ENCODE results near the gene RMND1. TPM values are rescaled to one million over a fixed set of nuclear protein-coding genes. Genes with fewer than 3 reads are reported as not detected.

Gene RMND1
- total RNA-seq, 1 experiment from 2014 or later: 37.2 TPM

GRCh38 chr6:151425561-151425960, 26.4 kb downstream of the RMND1 start:
- DNase-seq (ENCODE audit: low read depth): no peak

DNA sequence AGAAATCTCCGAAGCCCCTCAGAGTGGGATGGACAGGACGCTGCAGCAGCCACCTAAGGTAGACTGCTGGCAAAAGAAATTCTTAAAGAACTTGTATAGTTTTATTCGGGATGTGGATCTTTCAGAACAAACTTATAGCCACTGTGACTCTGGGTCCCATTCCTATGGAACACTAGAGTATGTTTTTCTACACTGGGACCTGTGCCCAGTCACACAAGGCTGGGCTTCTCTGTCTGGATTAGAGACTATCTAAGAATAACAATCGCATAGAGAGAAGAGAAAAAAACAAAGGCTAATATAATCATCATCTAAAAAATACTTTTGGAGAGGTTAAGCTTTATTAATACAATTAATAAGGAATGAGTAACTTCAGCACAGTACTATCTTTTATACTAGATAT, 28.9 kb downstream of the RMND1 start:
- DNase-seq (ENCODE audit: low read depth): no peak

GRCh38 chr6:151417477-151417876, 34.4 kb downstream of the RMND1 start:
- DNase-seq (ENCODE audit: low read depth): no peak

GRCh38 chr6:151414641-151415260, 37.2 kb downstream of the RMND1 start:
- DNase-seq (ENCODE audit: low read depth): no peak

- DNase-seq (ENCODE audit: low read depth): no peak
Measured at GRCh38 chr6:151413372-151414145, 38.4 kb downstream of the RMND1 start.

- DNase-seq (ENCODE audit: low read depth): no peak
Measured at GRCh38 chr6:151412909-151413308, 39.0 kb downstream of the RMND1 start.

- no peak for DNase-seq (ENCODE audit: low read depth)
Measured at GRCh38 chr6:151409679-151410078, 42.2 kb downstream of the RMND1 start.

DNA sequence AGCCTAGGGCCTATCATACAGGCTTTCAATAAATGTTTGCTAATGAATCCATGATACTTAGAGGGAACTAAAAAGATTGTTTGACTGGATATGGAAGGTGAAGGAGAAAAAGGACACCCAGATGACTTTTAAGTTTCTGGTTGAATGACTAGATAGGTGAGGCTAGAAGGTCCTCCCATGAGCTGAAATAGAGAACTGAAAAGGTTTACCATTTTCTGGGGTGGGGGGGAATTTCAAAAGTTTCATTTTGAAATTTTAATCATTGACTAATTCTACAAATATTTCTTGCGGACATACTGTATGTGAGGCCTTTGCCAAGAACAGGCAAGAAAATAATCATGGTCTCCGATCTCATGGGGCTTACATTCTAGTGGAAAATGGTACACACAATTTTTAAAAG, 42.7 kb downstream of the RMND1 start:
- no peak for DNase-seq (ENCODE audit: low read depth)

GRCh38 chr6:151408858-151409257, 43.1 kb downstream of the RMND1 start:
- no peak for DNase-seq (ENCODE audit: low read depth)

GRCh38 chr6:151403919-151404308, 48.0 kb downstream of the RMND1 start:
- DNase-seq (ENCODE audit: low read depth): no peak

DNA sequence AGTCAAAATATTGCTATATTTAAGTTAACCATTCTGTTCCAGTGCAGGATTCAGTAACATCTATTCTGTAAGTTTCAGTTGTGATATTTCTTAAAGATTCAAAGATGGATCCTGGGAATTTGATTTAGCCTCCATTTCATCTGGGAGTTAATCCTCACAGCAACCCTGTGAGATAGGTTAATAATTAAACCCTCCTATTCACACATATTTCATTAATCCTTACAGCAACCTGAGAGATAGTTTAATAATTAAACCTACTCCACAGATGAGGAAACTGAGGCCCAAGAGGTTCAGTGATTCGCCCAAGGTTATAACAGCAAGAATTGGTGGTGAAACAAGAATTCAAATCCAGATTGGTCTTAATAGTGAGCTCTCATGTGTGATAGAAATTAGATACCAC, 49.7 kb downstream of the RMND1 start:
- no peak for DNase-seq (ENCODE audit: low read depth)

- DNase-seq (ENCODE audit: low read depth): peak; percentile 52
Measured at GRCh38 chr6:151400473-151400872, 51.5 kb downstream of the RMND1 start.

DNA sequence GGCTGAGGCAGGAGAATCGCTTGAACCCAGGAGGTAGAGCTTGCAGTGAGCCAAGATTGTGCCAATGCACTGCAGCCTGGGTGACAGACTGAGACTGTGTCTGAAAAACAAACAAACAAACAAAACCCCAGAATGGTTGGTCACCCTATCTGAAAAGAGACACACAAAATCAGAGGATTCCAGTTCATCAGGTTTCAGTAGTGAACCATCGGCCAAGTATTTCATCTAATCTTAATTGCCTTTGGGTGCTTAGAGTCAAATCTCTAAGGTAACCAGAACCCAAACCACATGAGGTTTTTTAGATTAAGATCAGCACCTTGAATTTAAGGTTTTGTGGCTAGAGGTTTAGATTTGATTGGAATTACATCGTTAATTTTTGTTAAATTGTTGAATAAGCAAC, 52.2 kb downstream of the RMND1 start:
- DNase-seq (ENCODE audit: low read depth): no peak

- DNase-seq (ENCODE audit: low read depth): no peak
Measured at GRCh38 chr6:151393410-151393809, 58.5 kb downstream of the RMND1 start.

- DNase-seq (ENCODE audit: low read depth): no peak
Measured at GRCh38 chr6:151392427-151392826, 59.5 kb downstream of the RMND1 start.

DNA sequence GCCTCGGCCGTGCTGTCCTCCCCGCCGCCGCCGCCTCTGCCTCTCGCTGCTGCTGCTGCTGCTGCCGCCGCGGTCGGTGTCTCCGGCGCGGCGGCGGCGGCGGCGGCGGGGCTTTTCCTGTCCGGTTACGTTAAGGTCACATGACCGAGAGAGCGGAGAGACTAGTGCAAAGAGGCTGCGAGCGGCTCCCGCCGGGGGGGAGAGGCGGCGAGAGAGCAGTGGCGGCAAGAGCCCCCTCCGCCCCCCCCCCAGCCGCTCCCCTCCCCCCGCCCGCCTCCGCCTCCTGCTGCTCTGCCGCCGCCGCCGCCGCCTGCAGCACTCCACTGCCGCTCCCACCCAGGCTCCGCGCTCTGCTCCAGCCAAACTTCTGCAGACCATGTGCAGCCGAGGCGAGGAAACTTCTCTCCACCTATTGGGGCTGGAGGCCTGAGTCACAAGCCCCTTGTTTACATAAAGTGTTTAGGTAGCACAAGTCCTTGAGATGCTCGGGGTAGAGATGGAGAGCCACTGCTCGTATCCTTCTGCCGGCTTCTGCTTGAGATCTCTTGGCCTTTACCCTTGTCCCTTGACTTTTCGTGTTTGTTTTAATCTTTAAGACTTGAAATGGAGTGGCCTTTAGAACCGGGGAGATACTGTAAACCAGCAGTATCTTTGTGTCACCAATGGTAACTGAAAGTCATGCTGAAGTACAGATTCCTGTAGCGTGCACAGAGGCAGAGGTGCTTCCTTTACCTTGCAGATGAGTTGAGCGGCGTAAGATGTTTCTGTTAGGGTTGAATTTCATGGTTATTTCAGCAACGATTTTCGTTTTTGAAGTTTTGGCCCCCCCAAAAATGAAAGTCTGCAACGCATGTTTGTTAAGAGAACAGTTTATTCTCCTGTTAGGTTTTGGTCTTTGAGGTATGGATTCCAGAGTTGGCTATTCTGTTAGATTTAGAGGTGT, 60.2 kb downstream of the RMND1 start, which contains the start of gene ZBTB2:
Gene ZBTB2, minus strand, starts transcription at position 89 of the 943 bp plus-strand sequence. CDS start 17,922 bp downstream, outside the sequence.
- peak; percentile 75 for DNase-seq (ENCODE audit: low read depth)

DNA sequence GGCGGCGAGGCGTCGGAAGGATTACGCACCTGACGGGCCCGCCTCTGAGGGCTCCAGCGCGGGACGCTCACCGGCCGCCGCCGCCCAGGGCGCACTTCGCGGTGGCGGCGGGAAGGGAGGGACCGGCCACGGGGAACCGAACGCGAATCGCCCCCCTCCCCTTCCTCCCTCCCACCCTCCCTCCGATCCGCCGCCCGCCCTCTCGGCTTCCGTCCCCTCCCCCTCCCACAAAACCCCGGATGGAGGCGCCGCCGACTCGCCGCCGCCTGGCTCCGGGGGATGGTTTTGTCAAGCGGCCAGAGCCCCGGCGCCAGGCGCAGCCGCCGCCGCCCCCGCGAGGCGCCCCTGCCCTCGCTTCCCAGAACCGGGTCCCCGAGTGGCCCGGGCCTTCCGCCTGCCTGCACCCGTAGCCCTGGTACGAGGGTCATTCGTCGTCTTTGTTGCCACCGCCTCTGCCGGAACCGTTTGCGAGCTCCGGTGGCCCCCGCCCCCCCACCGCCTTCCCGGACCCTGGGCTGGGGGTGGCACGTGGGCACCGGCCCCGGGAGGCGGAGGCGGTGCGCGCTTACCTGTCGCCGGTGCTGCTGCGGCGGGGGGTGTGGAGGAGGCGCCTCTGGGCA, 61.0 kb downstream of the RMND1 start:
- peak; percentile 36 for DNase-seq (ENCODE audit: low read depth)

- peak; percentile 99 for DNase-seq (ENCODE audit: low read depth)
Measured at GRCh38 chr6:151390276-151390850, 61.6 kb downstream of the RMND1 start.

- peak; percentile 51 for DNase-seq (ENCODE audit: low read depth)
Measured at GRCh38 chr6:151389618-151390275, 62.2 kb downstream of the RMND1 start.

GRCh38 chr6:151388997-151389617, 62.8 kb downstream of the RMND1 start:
- DNase-seq (ENCODE audit: low read depth): no peak

All from HT1080 (cell line).